IPS-NIHi11 (cell line): ENCODE results near the gene CBX5.
"Not testable (repeated sequence)": the region's sequence is repeated elsewhere in the genome, so short reads cannot be mapped to it uniquely, and the experiment has no call there.

ENCODE experiments used
- DNase-seq: peaks from one replicate; pipeline ENCODE4 v3.0.0; 2012; ENCODE audit warnings: mixed read lengths, low spot score

CBX5 gene

GRCh38 chr12:54197010-54197409, 82.9 kb downstream of the CBX5 start:
- no peak for DNase-seq

- DNase-seq, result no peak
Measured at GRCh38 chr12:54196396-54196795, 83.5 kb downstream of the CBX5 start.

GRCh38 chr12:54195737-54196347, 84.1 kb downstream of the CBX5 start:
- DNase-seq, result no peak

GRCh38 chr12:54195080-54195736, 84.7 kb downstream of the CBX5 start:
- DNase-seq, result no peak

- not testable (repeated sequence) for DNase-seq
Measured at GRCh38 chr12:54194611-54195010, 85.3 kb downstream of the CBX5 start.

GRCh38 chr12:54193434-54193833, 86.5 kb downstream of the CBX5 start:
- no peak for DNase-seq

GRCh38 chr12:54191550-54192022, 88.3 kb downstream of the CBX5 start:
- DNase-seq, result peak; percentile 90

GRCh38 chr12:54191126-54191525, 88.8 kb downstream of the CBX5 start:
- no peak for DNase-seq

- no peak for DNase-seq
Measured at GRCh38 chr12:54189198-54189539, 90.8 kb downstream of the CBX5 start.

- DNase-seq, result no peak
Measured at GRCh38 chr12:54187075-54187474, 92.8 kb downstream of the CBX5 start.

- DNase-seq, result no peak
Measured at GRCh38 chr12:54185919-54186318, 94.0 kb downstream of the CBX5 start.

GRCh38 chr12:54185297-54185696, 94.6 kb downstream of the CBX5 start:
- DNase-seq, result not testable (repeated sequence)

GRCh38 chr12:54184024-54184805, 95.7 kb downstream of the CBX5 start:
- DNase-seq, result no peak

- DNase-seq, result no peak
Measured at GRCh38 chr12:54182981-54183380, 96.9 kb downstream of the CBX5 start.

- DNase-seq, result no peak
Measured at GRCh38 chr12:54182086-54182485, 97.8 kb downstream of the CBX5 start.
